ENCODE measurements around the gene BORCS8.

GRCh38 chr19:19205416-19206410, 13.8 kb upstream of the BORCS8 start:
- TF ChIP-seq EP300 (IDR thresholded peaks at IDR 0.05) (no peak), CTCF (IDR thresholded peaks at IDR 0.05) (no peak)

Data from suprapubic skin (tissue), 3 donors.